Right lobe of liver (tissue), 4 donors: ENCODE results near the gene DDC.

Source experiments
- CTCF ChIP-seq, 4 donors: fragments of 200-600 bp in 3 of 4; fragments of 450-650 bp in 1 of 4; IDR thresholded peaks; one replicate each; pipeline versions ENCODE4 v1.5.1 to v1.8.0; 2016 to 2022; ENCODE audit warnings: antibody characterized with exemption in 4 of 4, mild to moderate bottlenecking in 2 of 4
- POLR2A ChIP-seq: fragments of 450-650 bp; IDR thresholded peaks from one replicate; pipeline ENCODE4 v1.6.1; 2017; ENCODE audit warnings: antibody characterized with exemption, mild to moderate bottlenecking
- donor health status: DM: no; HTN: no; CAD: no.
- donor health status: DM: no; HTN: no; CAD: no.
- donor health status: DM: no; HTN: yes; CAD: no.

- TF ChIP-seq POLR2A (no peak), CTCF (IDR thresholded peaks at IDR 0.05) (no peak)
Measured at GRCh38 chr7:50476953-50477625, 88.1 kb downstream of the DDC start.
